AG09309 (cell line): ENCODE results near the gene CHI3L1.

Source experiments
- DNase-seq: peaks from one replicate; pipeline ENCODE4 v3.0.0-alpha.2; 2010; ENCODE audit warnings: low read depth
- H3K4me3 ChIP-seq: 2 replicates; pipeline ENCODE4 v1.5.1; 2011; ENCODE audit warnings: mild to moderate bottlenecking, low read depth, low read length, moderate library complexity; ENCODE audit not compliant: control insufficient read depth
- CTCF ChIP-seq: IDR thresholded peaks from 2 replicates; pipeline ENCODE4 v1.5.1; 2011; ENCODE audit warnings: mild to moderate bottlenecking, low read depth, low read length, inconsistent platforms; ENCODE audit not compliant: insufficient read depth, control insufficient read depth; ENCODE audit errors: missing control alignments

The CHI3L1 gene

DNA sequence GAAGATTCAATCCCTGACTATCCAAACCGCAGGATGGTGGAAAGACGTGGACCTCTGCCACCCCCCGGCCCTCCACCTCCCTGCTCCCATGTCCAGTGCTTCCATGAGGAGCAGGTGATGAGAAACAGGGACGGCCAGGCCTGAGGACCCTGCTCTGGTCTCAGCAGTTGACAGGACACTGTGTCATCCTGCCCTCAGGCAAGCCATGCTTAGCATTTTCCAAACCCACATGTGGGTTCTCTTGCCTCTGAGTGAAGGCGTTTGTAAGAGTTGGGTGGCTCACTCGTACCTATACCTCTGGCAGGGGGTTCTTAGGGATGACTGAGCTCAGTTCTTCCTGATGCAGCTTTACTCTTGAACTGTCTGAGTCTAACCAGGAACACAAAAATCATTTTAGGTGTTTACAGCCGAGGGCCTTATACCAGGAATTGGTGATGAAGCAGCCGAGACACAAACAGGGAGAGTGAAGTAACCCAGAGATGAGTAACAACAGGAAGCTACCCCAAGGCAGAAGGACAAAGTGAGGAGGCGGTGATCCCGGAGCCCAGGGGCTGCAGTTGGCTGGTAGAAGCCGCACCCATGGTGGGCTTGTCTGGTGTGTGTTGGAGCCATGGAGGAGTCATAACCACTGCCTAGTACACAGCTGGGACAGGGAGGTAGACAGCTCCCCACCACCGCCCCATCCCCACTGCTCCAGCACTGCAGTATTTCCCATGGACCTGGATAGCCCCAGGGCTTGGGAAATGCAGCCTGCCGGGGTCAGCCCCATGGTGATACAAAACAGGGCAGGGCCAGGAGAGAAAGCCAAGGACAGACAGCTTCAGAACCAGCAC, 32.3 kb downstream of the CHI3L1 start:
- no peak overlapping the region for H3K4me3 ChIP-seq
- DNase-seq = no peak
- no peak for TF ChIP-seq CTCF

DNA sequence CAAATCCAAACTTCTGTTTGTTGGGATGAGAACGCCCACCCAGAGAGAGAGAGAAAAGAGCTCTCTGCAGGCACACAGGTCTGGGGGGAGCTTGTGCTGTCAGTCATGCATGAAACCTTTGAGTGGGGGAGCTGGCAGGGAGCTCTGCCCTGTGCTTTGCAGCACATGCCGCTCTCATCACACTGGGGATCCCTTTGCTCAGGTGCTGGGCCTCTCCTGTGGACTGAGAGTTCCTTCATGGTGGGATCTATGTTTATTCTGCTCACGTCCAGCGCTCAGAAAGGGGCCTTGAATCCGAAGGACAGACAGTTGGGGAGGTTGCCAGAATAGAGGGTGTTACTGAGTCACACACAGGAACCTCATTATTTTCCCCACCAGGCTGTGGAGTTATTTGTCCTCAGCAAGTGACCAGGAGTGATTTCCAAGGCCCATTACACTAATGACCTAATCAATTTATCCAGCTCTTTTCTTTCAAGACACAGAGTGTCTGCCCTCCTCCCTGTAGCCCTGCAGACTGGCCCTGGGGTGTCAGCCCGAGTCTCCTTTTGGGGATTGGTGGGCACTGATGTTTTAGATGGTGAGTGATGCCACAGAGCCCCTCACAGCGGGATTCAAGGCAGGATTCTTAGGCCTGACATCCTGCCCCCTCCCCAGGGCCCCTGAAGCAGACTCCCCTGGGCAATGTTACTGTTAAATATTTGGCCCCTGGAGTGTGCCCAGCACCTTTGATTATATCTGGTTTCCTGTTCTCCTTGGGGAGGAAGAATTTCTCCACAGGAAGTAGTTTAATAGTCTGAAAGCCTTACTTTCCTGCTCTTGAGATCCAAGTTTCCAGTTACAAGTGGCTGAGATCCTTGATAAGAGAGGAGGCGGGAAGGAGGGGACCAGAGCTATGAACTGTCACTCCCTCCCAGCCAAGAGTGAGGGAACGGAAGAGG, 33.2 kb downstream of the CHI3L1 start:
- TF ChIP-seq CTCF = no peak
- no peak overlapping the region for H3K4me3 ChIP-seq
- no peak for DNase-seq

DNA sequence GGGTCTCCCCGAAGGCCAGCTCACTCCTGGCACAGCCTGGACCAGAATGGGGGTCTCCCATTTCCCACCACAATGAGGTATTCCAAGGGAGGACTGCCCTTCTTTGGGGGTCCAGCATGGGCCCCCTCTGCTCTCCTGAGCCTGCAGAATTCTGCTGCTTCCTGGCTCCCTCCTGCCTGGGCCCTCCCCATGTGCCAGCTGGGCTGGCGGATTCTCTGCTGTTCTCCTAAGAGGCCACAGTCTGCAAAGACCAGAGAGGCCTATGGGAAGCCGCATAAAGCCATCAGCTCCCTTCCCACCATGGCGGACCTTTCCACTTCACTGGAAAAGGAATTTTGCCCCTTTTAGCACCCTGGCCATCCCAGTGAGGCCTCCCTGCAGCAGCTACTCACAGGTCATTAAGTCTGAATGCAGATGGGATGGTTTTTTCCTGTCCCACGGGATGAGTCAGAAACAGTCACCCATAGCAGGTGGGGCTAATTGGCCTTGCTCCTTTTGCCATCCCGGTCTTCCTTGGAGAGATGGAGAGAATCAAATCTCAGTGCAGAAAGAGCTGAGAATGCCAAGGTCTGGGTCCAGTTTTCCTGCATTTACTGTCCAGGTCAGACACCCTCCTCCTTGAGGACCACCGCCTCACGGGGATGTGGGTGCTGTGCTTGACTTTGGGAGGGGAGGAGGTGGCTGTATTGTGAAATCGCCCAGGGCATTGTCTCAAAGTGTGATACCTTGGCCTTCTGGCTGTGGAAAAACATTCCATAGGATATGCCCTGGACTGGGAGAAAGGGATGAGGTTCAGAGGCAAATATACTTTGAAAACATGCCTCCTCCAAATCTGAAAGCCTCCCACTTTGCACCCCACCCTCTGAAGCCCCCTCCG, 34.1 kb downstream of the CHI3L1 start:
- no peak for DNase-seq
- H3K4me3 ChIP-seq = no peak overlapping the region

GRCh38 chr1:203151362-203152157, 34.9 kb downstream of the CHI3L1 start:
- DNase-seq = no peak
- no peak overlapping the region for H3K4me3 ChIP-seq
- no peak for TF ChIP-seq CTCF

More for the DNA sequence above, 34.1 kb downstream of the CHI3L1 start:
- no peak for TF ChIP-seq CTCF

GRCh38 chr1:203150511-203151297, 35.8 kb downstream of the CHI3L1 start:
- no peak for DNase-seq
- TF ChIP-seq CTCF = no peak
- no peak overlapping the region for H3K4me3 ChIP-seq
